ENCODE measurements around the gene CEP76. TPM values are rescaled to one million over a fixed set of nuclear protein-coding genes. Genes with fewer than 3 reads are reported as not detected.

The CEP76 gene
- total RNA-seq, 1 donor from 2014 or later = 7.2 TPM

GRCh38 chr18:12638644-12639124 lies 63.8 kb downstream of the CEP76 start:
- H3K27ac Mint-ChIP-seq (ENCODE audit: unreplicated experiment) = peak overlapping the region; percentile 96
- H3K4me1 Mint-ChIP-seq (ENCODE audit: unreplicated experiment) = peaks cover 58% of the 10 kb centered on the region
- H3K4me3 Mint-ChIP-seq (ENCODE audit: unreplicated experiment) = no peak overlapping the region
- H3K36me3 Mint-ChIP-seq (ENCODE audit: unreplicated experiment) = no peaks in the 10 kb centered on the region
- DNase-seq (ENCODE audit: extremely low spot score, unreplicated experiment) = no peak
- no peaks in the 10 kb centered on the region for H3K27me3 Mint-ChIP-seq (ENCODE audit: unreplicated experiment)
- TF ChIP-seq CTCF (IDR thresholded peaks at IDR 0.05) = no peak
- no peaks in the 10 kb centered on the region for H3K9me3 Mint-ChIP-seq (ENCODE audit: unreplicated experiment)

- H3K9me3 Mint-ChIP-seq (ENCODE audit: unreplicated experiment) = no peaks in the 10 kb centered on the region
- TF ChIP-seq CTCF (IDR thresholded peaks at IDR 0.05) = no peak
- no peak overlapping the region for H3K4me3 Mint-ChIP-seq (ENCODE audit: unreplicated experiment)
- peak overlapping the region; percentile 96 for H3K27ac Mint-ChIP-seq (ENCODE audit: unreplicated experiment)
- H3K4me1 Mint-ChIP-seq (ENCODE audit: unreplicated experiment) = peaks cover 56% of the 10 kb centered on the region
- H3K27me3 Mint-ChIP-seq (ENCODE audit: unreplicated experiment) = no peaks in the 10 kb centered on the region
- no peaks in the 10 kb centered on the region for H3K36me3 Mint-ChIP-seq (ENCODE audit: unreplicated experiment)
- no peak for DNase-seq (ENCODE audit: extremely low spot score, unreplicated experiment)
Measured at GRCh38 chr18:12637901-12638643, 64.5 kb downstream of the CEP76 start.

GRCh38 chr18:12637393-12637792 lies 65.1 kb downstream of the CEP76 start:
- H3K9me3 Mint-ChIP-seq (ENCODE audit: unreplicated experiment) = no peaks in the 10 kb centered on the region
- no peak overlapping the region for H3K4me3 Mint-ChIP-seq (ENCODE audit: unreplicated experiment)
- H3K27ac Mint-ChIP-seq (ENCODE audit: unreplicated experiment) = peak overlapping the region; percentile 96
- H3K36me3 Mint-ChIP-seq (ENCODE audit: unreplicated experiment) = peaks cover 5% of the 10 kb centered on the region
- no peak for TF ChIP-seq CTCF (IDR thresholded peaks at IDR 0.05)
- peaks cover 55% of the 10 kb centered on the region for H3K4me1 Mint-ChIP-seq (ENCODE audit: unreplicated experiment)
- H3K27me3 Mint-ChIP-seq (ENCODE audit: unreplicated experiment) = no peaks in the 10 kb centered on the region
- DNase-seq (ENCODE audit: extremely low spot score, unreplicated experiment) = no peak

GRCh38 chr18:12631831-12632477 lies 70.6 kb downstream of the CEP76 start:
- no peak overlapping the region for H3K4me3 Mint-ChIP-seq (ENCODE audit: unreplicated experiment)
- no peak for TF ChIP-seq CTCF (IDR thresholded peaks at IDR 0.05)
- no peak for DNase-seq (ENCODE audit: extremely low spot score, unreplicated experiment)
- H3K27ac Mint-ChIP-seq (ENCODE audit: unreplicated experiment) = no peak overlapping the region
- no peaks in the 10 kb centered on the region for H3K27me3 Mint-ChIP-seq (ENCODE audit: unreplicated experiment)
- peaks cover 47% of the 10 kb centered on the region for H3K4me1 Mint-ChIP-seq (ENCODE audit: unreplicated experiment)
- peaks cover 15% of the 10 kb centered on the region for H3K36me3 Mint-ChIP-seq (ENCODE audit: unreplicated experiment)
- no peaks in the 10 kb centered on the region for H3K9me3 Mint-ChIP-seq (ENCODE audit: unreplicated experiment)

- H3K4me1 Mint-ChIP-seq (ENCODE audit: unreplicated experiment) = peaks cover 40% of the 10 kb centered on the region
- peak overlapping the region; percentile 73 for H3K27ac Mint-ChIP-seq (ENCODE audit: unreplicated experiment)
- DNase-seq (ENCODE audit: extremely low spot score, unreplicated experiment) = no peak
- no peaks in the 10 kb centered on the region for H3K27me3 Mint-ChIP-seq (ENCODE audit: unreplicated experiment)
- H3K9me3 Mint-ChIP-seq (ENCODE audit: unreplicated experiment) = no peaks in the 10 kb centered on the region
- no peak for TF ChIP-seq CTCF (IDR thresholded peaks at IDR 0.05)
- H3K4me3 Mint-ChIP-seq (ENCODE audit: unreplicated experiment) = no peak overlapping the region
- peaks cover 15% of the 10 kb centered on the region for H3K36me3 Mint-ChIP-seq (ENCODE audit: unreplicated experiment)
Measured at GRCh38 chr18:12630136-12630535, 72.4 kb downstream of the CEP76 start.

Data from osteocyte (in vitro differentiated cells).